ENCODE results near the gene PSTPIP1. TPM values are rescaled to one million over a fixed set of nuclear protein-coding genes. Genes with fewer than 3 reads are reported as not detected.

The PSTPIP1 gene
- total RNA-seq, 1 donor from 2014 or later = 16.0 TPM

DNA sequence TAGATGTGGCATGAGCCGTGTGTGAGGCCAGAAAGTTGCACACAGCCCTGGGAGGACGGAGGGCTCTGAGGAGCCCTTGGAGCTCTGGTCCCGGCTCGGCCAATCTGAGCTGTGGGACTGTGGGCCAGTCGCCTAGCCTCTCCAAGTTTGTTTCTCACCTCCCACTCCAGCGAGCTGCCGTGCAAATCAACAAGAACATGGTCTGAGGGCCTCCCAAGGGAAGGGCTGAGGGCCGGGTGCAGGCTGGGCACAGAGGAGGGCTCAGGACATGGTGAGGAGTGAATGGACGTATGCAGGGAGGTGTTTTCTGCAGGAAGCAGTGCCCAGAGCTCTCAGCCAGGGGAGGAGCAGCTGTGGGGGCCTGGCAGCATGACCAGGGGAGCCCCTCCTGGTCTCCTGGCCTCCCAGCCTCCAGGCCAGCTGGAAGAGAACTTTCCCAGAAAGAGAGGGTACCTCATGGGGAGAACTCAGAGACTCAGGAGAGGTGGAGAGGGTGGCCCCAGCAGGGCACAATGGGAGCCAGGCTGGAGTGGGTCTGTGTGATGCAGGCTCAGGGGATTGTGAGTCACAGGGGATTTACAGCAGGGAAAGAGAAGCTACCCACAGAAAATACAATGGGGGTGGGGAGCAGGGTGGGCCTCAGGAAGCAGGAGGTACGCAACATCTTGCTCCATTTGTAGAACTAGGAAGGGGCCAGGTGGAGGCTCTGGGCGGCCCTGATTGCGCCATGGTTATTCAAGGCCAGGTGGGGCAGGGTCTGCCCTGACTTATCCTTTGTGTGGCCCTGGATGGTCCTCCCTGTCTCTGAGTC, 24.8 kb downstream of the PSTPIP1 start:
- Histone ChIP-seq H3K9me3 (no peaks in the 10 kb centered on the region), H3K36me3 (no peaks in the 10 kb centered on the region), H3K4me3 (no peak overlapping the region), H3K27ac (no peak overlapping the region), H3K27me3 (no peaks in the 10 kb centered on the region), H3K4me1 (no peaks in the 10 kb centered on the region)
- ATAC-seq = no peak
- TF ChIP-seq, protein P1, sequence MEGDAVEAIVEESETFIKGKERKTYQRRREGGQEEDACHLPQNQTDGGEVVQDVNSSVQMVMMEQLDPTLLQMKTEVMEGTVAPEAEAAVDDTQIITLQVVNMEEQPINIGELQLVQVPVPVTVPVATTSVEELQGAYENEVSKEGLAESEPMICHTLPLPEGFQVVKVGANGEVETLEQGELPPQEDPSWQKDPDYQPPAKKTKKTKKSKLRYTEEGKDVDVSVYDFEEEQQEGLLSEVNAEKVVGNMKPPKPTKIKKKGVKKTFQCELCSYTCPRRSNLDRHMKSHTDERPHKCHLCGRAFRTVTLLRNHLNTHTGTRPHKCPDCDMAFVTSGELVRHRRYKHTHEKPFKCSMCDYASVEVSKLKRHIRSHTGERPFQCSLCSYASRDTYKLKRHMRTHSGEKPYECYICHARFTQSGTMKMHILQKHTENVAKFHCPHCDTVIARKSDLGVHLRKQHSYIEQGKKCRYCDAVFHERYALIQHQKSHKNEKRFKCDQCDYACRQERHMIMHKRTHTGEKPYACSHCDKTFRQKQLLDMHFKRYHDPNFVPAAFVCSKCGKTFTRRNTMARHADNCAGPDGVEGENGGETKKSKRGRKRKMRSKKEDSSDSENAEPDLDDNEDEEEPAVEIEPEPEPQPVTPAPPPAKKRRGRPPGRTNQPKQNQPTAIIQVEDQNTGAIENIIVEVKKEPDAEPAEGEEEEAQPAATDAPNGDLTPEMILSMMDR (IDR thresholded peaks at IDR 0.05) = no peak
- peak; percentile 54 for DNase-seq
- intact Hi-C loops (cut with DNase I) = no loop called here

DNA sequence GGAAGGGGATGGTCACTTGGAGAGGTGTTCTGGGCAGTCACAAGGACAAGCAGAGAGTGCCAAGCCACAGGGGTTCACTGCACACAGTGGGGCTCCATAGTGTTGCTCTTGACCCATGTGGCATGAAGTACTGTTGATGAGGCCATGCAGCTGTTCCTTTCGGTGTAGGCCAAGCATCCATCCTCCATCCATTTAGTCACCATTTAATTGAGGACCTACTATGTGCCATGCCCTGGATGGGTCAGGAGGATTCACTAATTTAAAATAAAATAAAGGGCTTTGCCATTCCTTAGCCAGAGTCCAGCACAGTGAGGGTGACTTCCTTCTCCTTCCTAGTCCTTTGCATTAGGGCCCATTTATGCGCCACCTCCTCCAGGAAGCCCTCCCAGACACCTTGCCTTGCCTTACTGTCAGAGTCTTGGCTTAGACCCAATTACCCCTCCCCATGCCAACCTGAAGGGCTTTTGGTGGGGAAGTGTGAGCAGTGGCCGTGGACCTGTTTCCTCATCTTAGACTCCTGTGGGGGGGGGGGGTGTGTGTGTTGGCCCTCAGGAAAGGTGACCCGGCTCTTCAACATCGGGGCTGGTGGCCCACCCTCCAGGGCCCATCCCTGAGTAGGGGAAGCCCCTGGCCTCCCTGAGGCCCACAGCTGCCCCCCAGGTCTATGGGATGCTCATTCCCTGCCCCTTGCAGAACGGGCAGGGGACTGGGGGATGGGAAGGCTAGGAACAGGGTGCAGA, 25.6 kb downstream of the PSTPIP1 start:
- no peak overlapping the region for H3K27ac ChIP-seq
- H3K9me3 ChIP-seq = no peaks in the 10 kb centered on the region
- ATAC-seq (no peak), DNase-seq (no peak)
- intact Hi-C loops (cut with DNase I) = no loop called here
- H3K4me1 ChIP-seq = no peaks in the 10 kb centered on the region
- H3K4me3 ChIP-seq = no peak overlapping the region
- TF ChIP-seq, protein P1 (IDR thresholded peaks at IDR 0.05) = no peak
- no peaks in the 10 kb centered on the region for H3K27me3 ChIP-seq
- no peaks in the 10 kb centered on the region for H3K36me3 ChIP-seq

GRCh38 chr15:77021088-77021481, 26.2 kb downstream of the PSTPIP1 start:
- intact Hi-C loops (cut with DNase I) = no loop called here
- no peak overlapping the region for H3K27ac ChIP-seq
- no peak overlapping the region for H3K4me3 ChIP-seq
- TF ChIP-seq, protein P1 (IDR thresholded peaks at IDR 0.05) = no peak
- ATAC-seq (no peak), DNase-seq (no peak)
- no peaks in the 10 kb centered on the region for H3K36me3 ChIP-seq
- no peaks in the 10 kb centered on the region for H3K27me3 ChIP-seq
- H3K9me3 ChIP-seq = no peaks in the 10 kb centered on the region
- H3K4me1 ChIP-seq = no peaks in the 10 kb centered on the region

GRCh38 chr15:77021803-77022381, 27.0 kb downstream of the PSTPIP1 start:
- intact Hi-C loops (cut with DNase I) = no loop called here
- no peak overlapping the region for H3K4me3 ChIP-seq
- no peaks in the 10 kb centered on the region for H3K4me1 ChIP-seq
- H3K36me3 ChIP-seq = no peaks in the 10 kb centered on the region
- DNase-seq (peak; percentile 65), ATAC-seq (no peak)
- H3K9me3 ChIP-seq = no peaks in the 10 kb centered on the region
- H3K27ac ChIP-seq = no peak overlapping the region
- TF ChIP-seq, protein P1 (IDR thresholded peaks at IDR 0.05) = no peak
- H3K27me3 ChIP-seq = no peaks in the 10 kb centered on the region

DNA sequence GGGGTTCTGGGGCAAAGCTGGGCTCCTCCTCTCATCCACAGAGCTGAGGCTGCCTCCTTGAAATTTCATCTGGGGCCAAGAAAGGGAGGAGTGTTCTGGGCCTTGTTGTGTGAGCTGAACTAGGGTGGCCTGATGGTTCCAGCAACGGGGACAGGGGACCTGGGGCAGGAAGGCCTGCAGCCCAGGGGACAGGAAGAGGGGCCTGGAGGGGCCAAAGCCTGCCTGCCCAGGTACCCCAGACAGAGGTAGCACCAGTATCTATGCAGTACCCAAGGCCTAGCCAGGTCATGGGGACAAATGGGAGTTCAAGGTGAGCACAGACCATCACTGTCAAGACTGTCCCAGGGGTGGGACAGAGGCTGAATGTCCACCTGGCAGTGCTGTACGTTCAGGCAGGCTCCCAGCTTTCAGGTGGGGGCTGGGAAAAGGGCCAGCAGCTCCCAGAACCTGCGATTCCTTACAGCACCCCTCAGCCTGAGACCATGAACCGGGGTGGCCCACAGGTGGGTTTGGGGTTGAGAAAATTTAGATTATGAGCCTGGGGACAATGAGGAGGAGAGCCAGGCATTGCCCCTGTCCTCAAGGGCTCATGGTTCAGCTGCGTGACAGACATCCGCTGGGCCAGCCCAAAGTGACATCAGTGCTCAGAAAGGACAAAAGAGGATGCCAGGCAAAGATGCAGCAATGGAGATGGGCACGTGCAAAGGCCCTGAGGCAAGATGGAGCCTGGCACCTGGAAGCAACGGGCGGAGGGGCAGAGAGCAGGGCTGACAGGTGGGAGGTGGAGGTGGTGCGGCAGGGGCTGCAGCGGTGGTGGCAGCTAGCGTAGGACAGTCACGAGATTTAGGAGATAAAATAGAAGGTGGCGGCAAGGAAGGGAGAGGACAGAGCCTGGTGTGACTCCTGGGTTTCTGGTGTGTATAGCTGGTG, 28.0 kb downstream of the PSTPIP1 start:
- Histone ChIP-seq H3K27me3 (no peaks in the 10 kb centered on the region), H3K4me3 (no peak overlapping the region), H3K36me3 (no peaks in the 10 kb centered on the region), H3K27ac (no peak overlapping the region), H3K4me1 (no peaks in the 10 kb centered on the region), H3K9me3 (no peaks in the 10 kb centered on the region)
- intact Hi-C loops (cut with DNase I) = no loop called here
- TF ChIP-seq, protein P1 (IDR thresholded peaks at IDR 0.05) = no peak
- DNase-seq (peak; percentile 59), ATAC-seq (no peak)

All from upper lobe of right lung (tissue), 1 donor.